H1 (cell line): ENCODE results near the gene ATMIN. TPM values are rescaled to one million over a fixed set of nuclear protein-coding genes. Genes with fewer than 3 reads are reported as not detected.

Experiments used
- CTCF ChIA-PET: fragments of 300-600 bp; sonication (Branson Sonifier 250); formaldehyde crosslinking; loops from one replicate; lab custom pipeline; 2021; ENCODE audit not compliant: partially characterized antibody; lab: Charles Lee
- POLR2A ChIA-PET: fragments of 300-600 bp; sonication (Branson Sonifier 250); formaldehyde crosslinking; loops from one replicate; lab custom pipeline; 2021; ENCODE audit warnings: inconsistent platforms; ENCODE audit not compliant: partially characterized antibody; lab: Charles Lee
- DNase-seq, 2 experiments: peaks; one replicate each; pipeline versions ENCODE4 v3.0.0 to v3.0.0-alpha.2; 2010 to 2022; ENCODE audit warnings: low spot score in 2 of 2, low read depth in 1 of 2, mixed read lengths in 1 of 2
- FAIRE-seq: peaks from 2 replicates; lab custom pipeline; 2011; peaks lifted over from hg19 to GRCh38; lab: Jason Lieb, UNC
- H2AFZ ChIP-seq: 2 replicates; pipeline ENCODE4 v1.8.1; 2012; ENCODE audit warnings: low read length, inconsistent platforms
- H2AK5ac ChIP-seq: 2 replicates; pipeline ENCODE4 v1.6.1; 2013; ENCODE audit warnings: low read depth, low read length
- H2BK120ac ChIP-seq: replicated peaks from 2 replicates; pipeline ENCODE3; 2013; ENCODE audit warnings: low read depth, low read length, inconsistent platforms
- H2BK12ac ChIP-seq: 2 replicates; pipeline ENCODE4 v1.6.1; 2013; ENCODE audit warnings: low read depth, low read length
- H2BK15ac ChIP-seq: 2 replicates; pipeline ENCODE4 v1.6.1; 2013; ENCODE audit warnings: low read length
- H2BK20ac ChIP-seq: 2 replicates; pipeline ENCODE4 v1.6.1; 2013; ENCODE audit warnings: low read length
- H2BK5ac ChIP-seq: 2 replicates; pipeline ENCODE4 v1.6.1; 2013; ENCODE audit warnings: low read depth, low read length
- H3K14ac ChIP-seq: 2 replicates; pipeline ENCODE4 v1.6.1; 2013; ENCODE audit warnings: inconsistent platforms; ENCODE audit not compliant: insufficient read length
- H3K18ac ChIP-seq: 2 replicates; pipeline ENCODE4 v1.6.1; 2013; ENCODE audit warnings: low read length; ENCODE audit errors: extremely low read depth
- H3K23ac ChIP-seq: 2 replicates; pipeline ENCODE4 v1.6.1; 2013; ENCODE audit warnings: inconsistent platforms; ENCODE audit not compliant: insufficient read length
- H3K23me2 ChIP-seq: 2 replicates; pipeline ENCODE4 v1.6.1; 2013; ENCODE audit warnings: low read depth, low read length
- H3K27ac ChIP-seq: 2 replicates; pipeline ENCODE4 v1.6.1; 2011; ENCODE audit warnings: low read depth, low read length, inconsistent platforms
- H3K27me3 ChIP-seq, 4 experiments: replicated peaks in 1 of 4; 1 replicate in 1 of 4; 2 replicates in 3 of 4; pipeline versions ENCODE4 v1.6.1 to v1.8.1; 2011 to 2013; ENCODE audit warnings: low read length in 3 of 4, mild to moderate bottlenecking in 3 of 4, inconsistent platforms in 2 of 4, mixed read lengths in 2 of 4, moderate library complexity in 1 of 4; ENCODE audit not compliant: control insufficient read depth in 3 of 4, insufficient read depth in 3 of 4; ENCODE audit errors: extremely low read depth in 1 of 4
- H3K36me3 ChIP-seq, 4 experiments: 2 replicates each; pipeline versions ENCODE4 v1.6.1 to v1.8.1; 2011 to 2013; ENCODE audit warnings: mild to moderate bottlenecking in 4 of 4, low read length in 3 of 4, moderate library complexity in 2 of 4, control low read depth in 1 of 4, inconsistent platforms in 1 of 4; ENCODE audit not compliant: insufficient read depth in 4 of 4, control insufficient read depth in 2 of 4
- H3K4ac ChIP-seq: replicated peaks from 2 replicates; pipeline ENCODE3; 2013; ENCODE audit warnings: low read length, low read depth, mixed read lengths, inconsistent platforms; ENCODE audit not compliant: insufficient read length
- H3K4me1 ChIP-seq, 4 experiments: replicated peaks in 1 of 4; 1 replicate in 1 of 4; 2 replicates in 3 of 4; pipeline versions ENCODE4 v1.6.1 to v1.8.1; 2011 to 2013; ENCODE audit warnings: low read length in 3 of 4, inconsistent platforms in 2 of 4, mixed read lengths in 1 of 4; ENCODE audit not compliant: insufficient read depth in 4 of 4, control insufficient read depth in 3 of 4
- H3K4me2 ChIP-seq, 2 experiments: 2 replicates each; pipeline versions ENCODE4 v1.6.1 to v1.8.1; 2011 to 2013; ENCODE audit warnings: low read depth in 2 of 2, low read length in 2 of 2, control low read depth in 1 of 2, inconsistent platforms in 1 of 2, mild to moderate bottlenecking in 1 of 2; ENCODE audit not compliant: insufficient read depth in 1 of 2
- H3K4me3 ChIP-seq, 4 experiments: fragments of 200-600, 300-600 bp in 1 of 4; sonication (generic), shearing (Covaris generic), sonication (Bioruptor Twin) in 1 of 4; 2 replicates each; pipeline versions ENCODE4 v1.5.1 to v1.8.1; 2011 to 2016; ENCODE audit warnings: low read length in 4 of 4, low read depth in 3 of 4, control low read depth in 2 of 4, inconsistent platforms in 2 of 4, mild to moderate bottlenecking in 2 of 4, mixed read lengths in 1 of 4, moderate library complexity in 1 of 4; ENCODE audit not compliant: insufficient read depth in 2 of 4; ENCODE audit errors: extremely low read depth in 1 of 4
- H3K56ac ChIP-seq: replicated peaks from 2 replicates; pipeline ENCODE3; 2013; ENCODE audit warnings: low read depth, mild to moderate bottlenecking, mixed read lengths, low read length, inconsistent platforms; ENCODE audit not compliant: insufficient read length
- H3K79me1 ChIP-seq: 2 replicates; pipeline ENCODE4 v1.6.1; 2013; ENCODE audit warnings: low read depth, low read length, control low read depth
- H3K79me2 ChIP-seq, 2 experiments: 2 replicates each; pipeline versions ENCODE4 v1.6.1 to v1.8.1; 2012 to 2013; ENCODE audit warnings: low read length in 2 of 2, mild to moderate bottlenecking in 2 of 2, inconsistent platforms in 1 of 2; ENCODE audit not compliant: insufficient read depth in 2 of 2, control insufficient read depth in 1 of 2
- H3K9ac ChIP-seq, 4 experiments: replicated peaks in 1 of 4; 1 replicate in 1 of 4; 2 replicates in 3 of 4; pipeline versions ENCODE4 v1.6.1 to v1.8.1; 2011 to 2013; ENCODE audit warnings: low read depth in 3 of 4, low read length in 3 of 4, control low read depth in 2 of 4, mild to moderate bottlenecking in 2 of 4, moderate library complexity in 2 of 4, inconsistent platforms in 1 of 4; ENCODE audit errors: extremely low read depth in 1 of 4
- H3K9me3 ChIP-seq, 2 experiments: 2 replicates each; pipeline versions ENCODE4 v1.6.1 to v1.8.1; 2012 to 2013; ENCODE audit warnings: mild to moderate bottlenecking in 2 of 2, moderate library complexity in 2 of 2, control low read depth in 1 of 2, inconsistent platforms in 1 of 2, low read depth in 1 of 2, low read length in 1 of 2, mixed read lengths in 1 of 2; ENCODE audit not compliant: insufficient read depth in 2 of 2
- H4K20me1 ChIP-seq, 2 experiments: replicated peaks in 1 of 2; 2 replicates each; pipeline versions ENCODE3 to v1.8.1; 2011 to 2013; ENCODE audit warnings: inconsistent platforms in 2 of 2, low read length in 2 of 2, mild to moderate bottlenecking in 1 of 2; ENCODE audit not compliant: insufficient read depth in 2 of 2, control insufficient read depth in 1 of 2
- H4K5ac ChIP-seq: 2 replicates; pipeline ENCODE4 v1.6.1; 2013; ENCODE audit warnings: low read length, low read depth, mixed read lengths, inconsistent platforms; ENCODE audit not compliant: insufficient read length
- H4K8ac ChIP-seq: 2 replicates; pipeline ENCODE4 v1.8.0; 2013; ENCODE audit warnings: mild to moderate bottlenecking, moderate library complexity, low read length, inconsistent platforms; ENCODE audit not compliant: insufficient read depth; ENCODE audit errors: extremely low read depth
- H4K91ac ChIP-seq: replicated peaks from 2 replicates; pipeline ENCODE3; 2013; ENCODE audit warnings: low read length, mixed read lengths, inconsistent platforms; ENCODE audit not compliant: insufficient read length
- BRCA1 ChIP-seq: IDR thresholded peaks from 2 replicates; pipeline ENCODE4 v1.6.1; 2012; ENCODE audit warnings: low read depth, low read length, improper control_type of control experiment
- SIN3A ChIP-seq, 2 experiments: IDR thresholded peaks in 1 of 2; conservative IDR thresholded peaks in 1 of 2; 2 replicates each; pipeline ENCODE4 v1.6.1; 2011 to 2012; ENCODE audit warnings: low read length in 2 of 2, improper control_type of control experiment in 1 of 2, low read depth in 1 of 2, mild to moderate bottlenecking in 1 of 2
- SIRT6 ChIP-seq: IDR thresholded peaks from one replicate; pipeline ENCODE4 v1.7.1; 2012; ENCODE audit warnings: low read length, inconsistent platforms
- SP1 ChIP-seq: IDR thresholded peaks from 2 replicates; pipeline ENCODE4 v1.6.1; 2011; ENCODE audit warnings: low read depth, low read length
- SP4 ChIP-seq: IDR thresholded peaks from 2 replicates; pipeline ENCODE4 v1.6.1; 2012; ENCODE audit warnings: low read length, inconsistent platforms
- ZNF274 ChIP-seq: IDR thresholded peaks from 2 replicates; pipeline ENCODE4 v1.7.0; 2012; ENCODE audit warnings: low read length, borderline replicate concordance; ENCODE audit errors: extremely low read depth
- WGBS, 2 experiments: shearing (Covaris generic) in 1 of 2; methylation state at CpG; one replicate each; pipeline versions ENCODE4 v1.1.6 to v1.1.7; 2013 to 2015; ENCODE audit warnings: low lambda C conversion rate in 2 of 2, mixed read lengths in 2 of 2, inconsistent platforms in 1 of 2, low coverage in 1 of 2, missing lambda C conversion rate in 1 of 2; ENCODE audit not compliant: insufficient replicate concordance in 2 of 2, insufficient coverage in 1 of 2, insufficient read length in 1 of 2; ENCODE audit errors: extremely low coverage in 1 of 2, missing lambda C conversion rate in 1 of 2; 5-methylcytosine and 5-hydroxymethylcytosine counted together
- polyA plus RNA-seq, 7 experiments: library from polyadenylated mRNA; depleted of rRNA in 3 of 7; stranded (reverse) in 5 of 7; unstranded in 2 of 7; fragments of >200 nt in 5 of 7; fragments of 200-250 nt in 2 of 7; gene quantifications; 1 replicate in 5 of 7; 2 replicates in 1 of 7; 4 replicates in 1 of 7; pipeline versions ENCODE4 v1.2.1 to v1.2.3, GENCODE V29; 2011 to 2013; ENCODE audit warnings: missing spikeins in 2 of 7, mixed read lengths in 2 of 7
- total RNA-seq: library from RNA; stranded (reverse); fragmentation: NEBNext Ultra II Directional; extraction: Animal tissue kit (Norgen Biotek cat#: 25700); gene quantifications from 2 replicates; pipeline ENCODE4 v1.2.1, GENCODE V29; 2021
- TF ChIP-seq, protein P1 (sequence below): IDR thresholded peaks from 2 replicates; pipeline ENCODE4 v1.6.1; 2011; ENCODE audit warnings: low read length, improper control_type of control experiment
- TF ChIP-seq, protein P2 (sequence below), 3 experiments: IDR thresholded peaks; 1 replicate in 2 of 3; 2 replicates in 1 of 3; pipeline versions ENCODE4 v1.5.1 to v1.6.1; 2011; ENCODE audit warnings: low read length in 3 of 3, mild to moderate bottlenecking in 3 of 3, inconsistent platforms in 2 of 3, low read depth in 1 of 3, moderate library complexity in 1 of 3; ENCODE audit not compliant: insufficient read depth in 1 of 3; ENCODE audit errors: control extremely low read depth in 1 of 3

ATMIN gene
- total and polyA plus RNA-seq, 2 of the 8 experiments (the other 6 are each of a cell fraction or from before 2014, with no cell fraction given) = 34.8 to 59.8 TPM

DNA sequence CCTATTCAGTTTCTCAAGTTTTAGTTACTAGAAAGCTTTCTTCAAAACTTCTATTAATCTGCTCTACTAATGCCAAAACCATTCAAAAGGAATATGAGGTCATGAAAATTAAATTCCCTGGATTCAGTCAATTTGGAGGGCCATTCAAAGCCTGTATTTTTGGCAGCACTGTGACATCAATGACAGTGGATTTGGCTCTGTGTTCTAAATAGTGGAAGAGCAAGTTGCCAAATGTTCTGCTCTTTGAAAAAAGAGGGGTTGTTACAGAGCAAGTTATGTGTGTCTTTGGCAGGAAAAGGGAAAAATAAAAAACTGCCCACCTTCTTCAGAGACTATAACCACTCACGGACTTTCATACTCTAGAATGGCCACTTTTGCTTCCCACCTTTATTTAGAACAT lies 44.6 kb downstream of the ATMIN start:
- H2BK20ac ChIP-seq = no peak overlapping the region
- H2BK12ac ChIP-seq = no peak overlapping the region
- H3K4ac ChIP-seq = no peak overlapping the region
- H4K91ac ChIP-seq = no peak overlapping the region
- H4K20me1 ChIP-seq = peaks cover 0 to 2% of the 10 kb centered on the region in 2 experiments
- no peak overlapping the region for H3K9ac ChIP-seq
- peaks cover 0 to 18% (median 2%) of the 10 kb centered on the region in 4 experiments; a peak in 2 of 8 replicates for H3K36me3 ChIP-seq
- no peak overlapping the region for H2BK5ac ChIP-seq
- no peak overlapping the region for H4K8ac ChIP-seq
- no peak overlapping the region for H3K4me2 ChIP-seq
- no peak for DNase-seq
- H3K23me2 ChIP-seq = peaks cover 6% of the 10 kb centered on the region; the same call in 1 of the 2 replicates
- no peak overlapping the region for H2AK5ac ChIP-seq
- H3K79me2 ChIP-seq = no peaks in the 10 kb centered on the region
- no peak overlapping the region for H3K14ac ChIP-seq
- no peak overlapping the region for H3K56ac ChIP-seq
- no peak overlapping the region for H3K4me3 ChIP-seq
- no peak overlapping the region for H2AFZ ChIP-seq
- no peak for FAIRE-seq
- ChIA-PET POLR2A (interaction anchor here (1.0 to 1.5 kb wide), 2 partner anchors 8 to 11 kb away, joined by 4 read pairs; no protein-coding TSS in a partner anchor), CTCF (no interaction called here)
- H3K23ac ChIP-seq = no peak overlapping the region
- TF ChIP-seq SIN3A (conservative IDR thresholded peaks at IDR 0.05 in 1 of 2, IDR thresholded peaks at IDR 0.05 in 1 of 2; ENCODE audit: low read depth in 1 of 2, low read length in 2 of 2) (no peak), BRCA1 (no peak), ZNF274 (no peak), SP4 (no peak), SIRT6 (no peak), SP1 (no peak)
- TF ChIP-seq, protein P1, sequence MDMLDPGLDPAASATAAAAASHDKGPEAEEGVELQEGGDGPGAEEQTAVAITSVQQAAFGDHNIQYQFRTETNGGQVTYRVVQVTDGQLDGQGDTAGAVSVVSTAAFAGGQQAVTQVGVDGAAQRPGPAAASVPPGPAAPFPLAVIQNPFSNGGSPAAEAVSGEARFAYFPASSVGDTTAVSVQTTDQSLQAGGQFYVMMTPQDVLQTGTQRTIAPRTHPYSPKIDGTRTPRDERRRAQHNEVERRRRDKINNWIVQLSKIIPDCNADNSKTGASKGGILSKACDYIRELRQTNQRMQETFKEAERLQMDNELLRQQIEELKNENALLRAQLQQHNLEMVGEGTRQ = no peak
- TF ChIP-seq, protein P2, sequence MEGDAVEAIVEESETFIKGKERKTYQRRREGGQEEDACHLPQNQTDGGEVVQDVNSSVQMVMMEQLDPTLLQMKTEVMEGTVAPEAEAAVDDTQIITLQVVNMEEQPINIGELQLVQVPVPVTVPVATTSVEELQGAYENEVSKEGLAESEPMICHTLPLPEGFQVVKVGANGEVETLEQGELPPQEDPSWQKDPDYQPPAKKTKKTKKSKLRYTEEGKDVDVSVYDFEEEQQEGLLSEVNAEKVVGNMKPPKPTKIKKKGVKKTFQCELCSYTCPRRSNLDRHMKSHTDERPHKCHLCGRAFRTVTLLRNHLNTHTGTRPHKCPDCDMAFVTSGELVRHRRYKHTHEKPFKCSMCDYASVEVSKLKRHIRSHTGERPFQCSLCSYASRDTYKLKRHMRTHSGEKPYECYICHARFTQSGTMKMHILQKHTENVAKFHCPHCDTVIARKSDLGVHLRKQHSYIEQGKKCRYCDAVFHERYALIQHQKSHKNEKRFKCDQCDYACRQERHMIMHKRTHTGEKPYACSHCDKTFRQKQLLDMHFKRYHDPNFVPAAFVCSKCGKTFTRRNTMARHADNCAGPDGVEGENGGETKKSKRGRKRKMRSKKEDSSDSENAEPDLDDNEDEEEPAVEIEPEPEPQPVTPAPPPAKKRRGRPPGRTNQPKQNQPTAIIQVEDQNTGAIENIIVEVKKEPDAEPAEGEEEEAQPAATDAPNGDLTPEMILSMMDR (IDR thresholded peaks at IDR 0.05; ENCODE audit: control extremely low read depth in 1 of 3, insufficient read depth in 1 of 3, low read depth in 1 of 3, low read length in 3 of 3) = no peak
- H3K9me3 ChIP-seq = no peaks in the 10 kb centered on the region
- no peak overlapping the region for H4K5ac ChIP-seq
- H2BK120ac ChIP-seq = no peak overlapping the region
- no peak overlapping the region for H2BK15ac ChIP-seq
- no peaks in the 10 kb centered on the region for H3K4me1 ChIP-seq
- no peak overlapping the region for H3K18ac ChIP-seq
- H3K27me3 ChIP-seq = no peaks in the 10 kb centered on the region
- no peak overlapping the region for H3K27ac ChIP-seq
- no peaks in the 10 kb centered on the region for H3K79me1 ChIP-seq
- WGBS, 2 experiments = 93% methylated on average over 1 of the region's 1 CpG; no CpG with 5 or more reads in 1 of the 2 experiments
